Trophoblast cell (in vitro differentiated cells and primary cell): ENCODE results near the gene TET1.

Experiments
- DNase-seq, 2 donors: peaks; one replicate each; pipeline ENCODE4 v3.0.0-alpha.2; 2016
- H2AFZ ChIP-seq: 2 replicates; pipeline ENCODE4 v1.6.1; 2013; ENCODE audit warnings: low read length, moderate library complexity, mild to moderate bottlenecking; ENCODE audit not compliant: insufficient read depth, poor library complexity
- H2AK5ac ChIP-seq: 2 replicates; pipeline ENCODE4 v1.6.1; 2013; ENCODE audit warnings: mild to moderate bottlenecking, low read length
- H2BK120ac ChIP-seq: 2 replicates; pipeline ENCODE4 v1.6.1; 2013; ENCODE audit warnings: low read length, mild to moderate bottlenecking, moderate library complexity; ENCODE audit not compliant: insufficient read depth, poor library complexity
- H2BK12ac ChIP-seq: 2 replicates; pipeline ENCODE4 v1.6.1; 2013; ENCODE audit warnings: mild to moderate bottlenecking, low read length, moderate library complexity
- H2BK5ac ChIP-seq: 2 replicates; pipeline ENCODE4 v1.6.1; 2013; ENCODE audit warnings: low read length, low read depth, moderate library complexity, mild to moderate bottlenecking; ENCODE audit not compliant: poor library complexity
- H3K14ac ChIP-seq: 2 replicates; pipeline ENCODE4 v1.6.1; 2013; ENCODE audit warnings: mild to moderate bottlenecking, low read length
- H3K18ac ChIP-seq: 2 replicates; pipeline ENCODE4 v1.6.1; 2013; ENCODE audit warnings: mild to moderate bottlenecking, low read length
- H3K23ac ChIP-seq: 2 replicates; pipeline ENCODE4 v1.6.1; 2013; ENCODE audit warnings: low read length
- H3K27ac ChIP-seq: 2 replicates; pipeline ENCODE4 v1.5.1; 2013; ENCODE audit warnings: low read depth, mild to moderate bottlenecking, inconsistent platforms, low read length, moderate library complexity
- H3K27me3 ChIP-seq: 2 replicates; pipeline ENCODE4 v1.6.1; 2013; ENCODE audit warnings: inconsistent platforms, mild to moderate bottlenecking, low read length, moderate library complexity; ENCODE audit not compliant: insufficient read depth
- H3K36me3 ChIP-seq, 2 experiments: 1 replicate in 1 of 2; 2 replicates in 1 of 2; pipeline ENCODE4 v1.6.1; 2013; ENCODE audit warnings: low read length in 2 of 2, mild to moderate bottlenecking in 2 of 2, moderate library complexity in 1 of 2; ENCODE audit not compliant: insufficient read depth in 2 of 2, control insufficient read depth in 1 of 2
- H3K4ac ChIP-seq: 2 replicates; pipeline ENCODE4 v1.6.1; 2013; ENCODE audit warnings: low read depth, mild to moderate bottlenecking, low read length, moderate library complexity
- H3K4me1 ChIP-seq, 2 experiments: 1 replicate in 1 of 2; 2 replicates in 1 of 2; pipeline ENCODE4 v1.6.1; 2013; ENCODE audit warnings: low read length in 2 of 2, mild to moderate bottlenecking in 2 of 2, moderate library complexity in 1 of 2; ENCODE audit not compliant: insufficient read depth in 2 of 2, control insufficient read depth in 1 of 2
- H3K4me2 ChIP-seq: 2 replicates; pipeline ENCODE4 v1.6.1; 2013; ENCODE audit warnings: inconsistent platforms, mild to moderate bottlenecking, low read length, moderate library complexity
- H3K4me3 ChIP-seq: 2 replicates; pipeline ENCODE4 v1.5.1; 2013; ENCODE audit warnings: mild to moderate bottlenecking, low read depth, low read length, inconsistent platforms
- H3K79me1 ChIP-seq: one replicate; pipeline ENCODE4 v1.6.1; 2013; ENCODE audit warnings: low read length
- H3K79me2 ChIP-seq: 2 replicates; pipeline ENCODE4 v1.6.1; 2013; ENCODE audit warnings: low read length, mild to moderate bottlenecking; ENCODE audit not compliant: control insufficient read depth, insufficient read depth, poor library complexity
- H3K9ac ChIP-seq: 2 replicates; pipeline ENCODE4 v1.6.1; 2013; ENCODE audit warnings: mild to moderate bottlenecking, low read length
- H3K9me3 ChIP-seq: 2 replicates; pipeline ENCODE4 v1.6.1; 2013; ENCODE audit warnings: low read depth, mild to moderate bottlenecking, control low read depth, inconsistent platforms, low read length; ENCODE audit not compliant: insufficient read depth
- H4K12ac ChIP-seq: 2 replicates; pipeline ENCODE4 v1.6.1; 2013; ENCODE audit warnings: low read depth, mild to moderate bottlenecking, low read length, moderate library complexity
- H4K8ac ChIP-seq: 2 replicates; pipeline ENCODE4 v1.6.1; 2013; ENCODE audit warnings: low read depth, mild to moderate bottlenecking, low read length, moderate library complexity
- H4K91ac ChIP-seq: one replicate; pipeline ENCODE4 v1.6.1; 2013; ENCODE audit warnings: low read depth, mild to moderate bottlenecking, low read length, moderate library complexity
- WGBS: extraction: QIAGEN DNeasy Blood & Tissue Kit; methylation state at CpG from one replicate; pipeline ENCODE4 v1.1.7; 2013; ENCODE audit warnings: missing lambda C conversion rate; ENCODE audit not compliant: insufficient read length, insufficient coverage; ENCODE audit errors: extremely low coverage; 5-methylcytosine and 5-hydroxymethylcytosine counted together

Gene TET1

DNA sequence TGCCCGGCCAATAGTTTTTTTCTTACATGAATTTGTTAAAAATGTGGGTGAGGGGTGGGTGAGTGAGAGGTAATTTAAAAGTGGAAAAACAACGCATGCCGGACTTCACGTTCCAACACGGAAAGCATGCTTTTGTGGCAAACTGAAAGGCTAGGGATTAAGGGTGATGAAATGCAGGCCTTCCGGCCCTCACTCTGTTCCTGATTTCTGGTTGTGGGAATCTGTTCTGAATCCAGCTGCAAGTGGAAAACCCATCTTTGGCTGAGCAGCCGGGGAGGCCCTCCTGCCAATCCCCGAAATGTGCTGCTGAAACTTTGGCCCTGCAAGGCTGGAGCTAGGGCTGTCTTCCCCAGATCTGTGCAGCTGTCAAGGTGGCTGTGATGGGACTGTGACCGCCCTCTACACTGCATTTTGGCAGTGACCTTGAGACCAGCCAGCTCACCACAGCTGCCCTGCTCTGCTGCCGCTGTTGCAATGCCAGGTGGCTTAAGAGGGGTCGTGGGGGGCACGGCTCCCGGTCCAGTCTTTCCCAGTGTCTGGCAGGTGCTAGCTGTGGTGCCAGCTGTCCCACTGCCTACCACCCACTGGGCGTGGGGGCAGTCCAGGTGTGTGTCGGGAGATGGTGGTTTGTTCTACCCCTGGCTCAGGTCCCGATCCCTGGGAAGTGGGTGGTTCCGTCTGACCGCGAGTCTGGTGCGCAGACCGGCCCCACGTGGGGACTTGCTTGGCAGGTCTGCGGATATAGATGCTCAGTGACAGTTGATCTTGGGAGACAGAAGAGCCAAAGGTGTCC is 39.0 kb downstream of the TET1 start:
- H2BK12ac ChIP-seq: peak overlapping the region; percentile 21
- H4K91ac ChIP-seq: peak overlapping the region; percentile 7
- no CpG with 5 or more reads among the region's 23 CpGs for WGBS

DNA sequence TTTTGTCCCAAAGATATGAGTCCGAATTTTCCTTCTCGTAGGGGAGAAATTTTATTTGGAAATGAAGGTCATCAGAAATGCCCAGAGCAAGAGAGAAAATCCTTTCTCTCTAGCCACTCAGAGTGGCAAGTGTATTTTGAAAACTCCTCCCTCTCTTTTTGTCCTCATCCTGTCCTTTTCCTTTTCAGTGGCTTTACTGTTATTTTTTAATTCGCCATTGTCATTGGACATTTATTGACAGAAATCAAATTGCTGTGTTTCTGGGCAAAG is 39.6 kb downstream of the TET1 start:
- no peak overlapping the region for H3K14ac ChIP-seq
- no peaks in the 10 kb centered on the region for H3K9me3 ChIP-seq
- no peak overlapping the region for H3K27ac ChIP-seq
- no CpG with 5 or more reads among the region's 3 CpGs for WGBS
- H2BK5ac ChIP-seq: no peak overlapping the region
- no peak overlapping the region for H3K18ac ChIP-seq
- H3K4me1 ChIP-seq: peaks cover 6 to 10% of the 10 kb centered on the region in 2 experiments
- peaks cover 11% of the 10 kb centered on the region for H3K79me1 ChIP-seq
- no peak overlapping the region for H3K23ac ChIP-seq
- no peak for DNase-seq
- H3K4ac ChIP-seq: no peak overlapping the region
- H3K79me2 ChIP-seq: peaks cover 2% of the 10 kb centered on the region
- no peaks in the 10 kb centered on the region for H3K27me3 ChIP-seq
- H2BK12ac ChIP-seq: no peak overlapping the region
- H2AK5ac ChIP-seq: no peak overlapping the region
- peak overlapping the region; percentile 2 for H4K8ac ChIP-seq
- peak overlapping the region; percentile 53 for H3K4me2 ChIP-seq
- no peak overlapping the region for H3K4me3 ChIP-seq
- H3K9ac ChIP-seq: no peak overlapping the region
- no peak overlapping the region for H4K12ac ChIP-seq
- H4K91ac ChIP-seq: no peak overlapping the region
- no peaks in the 10 kb centered on the region for H3K36me3 ChIP-seq
- no peak overlapping the region for H2AFZ ChIP-seq
- no peak overlapping the region for H2BK120ac ChIP-seq

More for the DNA sequence above, 39.0 kb downstream of the TET1 start:
- peaks cover 9 to 14% of the 10 kb centered on the region in 2 experiments for H3K4me1 ChIP-seq
- H3K4me2 ChIP-seq: peak overlapping the region; percentile 24
- H2AK5ac ChIP-seq: peak overlapping the region; percentile 42
- no peak overlapping the region for H2BK5ac ChIP-seq
- no peak overlapping the region for H3K9ac ChIP-seq
- H3K4me3 ChIP-seq: no peak overlapping the region
- H3K27ac ChIP-seq: no peak overlapping the region
- H3K23ac ChIP-seq: no peak overlapping the region
- no peak overlapping the region for H3K4ac ChIP-seq
- H3K18ac ChIP-seq: peak overlapping the region; percentile 38
- H4K12ac ChIP-seq: peak overlapping the region; percentile 13
- H3K14ac ChIP-seq: peak overlapping the region; percentile 28
- H3K9me3 ChIP-seq: no peaks in the 10 kb centered on the region
- H3K36me3 ChIP-seq: no peaks in the 10 kb centered on the region
- peak overlapping the region; percentile 50 for H4K8ac ChIP-seq
- peak overlapping the region; percentile 32 for H2AFZ ChIP-seq
- peak in 1 of 2 donors; percentile 42 for DNase-seq
- H3K79me2 ChIP-seq: peaks cover 2% of the 10 kb centered on the region
- H2BK120ac ChIP-seq: no peak overlapping the region
- no peaks in the 10 kb centered on the region for H3K27me3 ChIP-seq
- peaks cover 11% of the 10 kb centered on the region for H3K79me1 ChIP-seq

DNA sequence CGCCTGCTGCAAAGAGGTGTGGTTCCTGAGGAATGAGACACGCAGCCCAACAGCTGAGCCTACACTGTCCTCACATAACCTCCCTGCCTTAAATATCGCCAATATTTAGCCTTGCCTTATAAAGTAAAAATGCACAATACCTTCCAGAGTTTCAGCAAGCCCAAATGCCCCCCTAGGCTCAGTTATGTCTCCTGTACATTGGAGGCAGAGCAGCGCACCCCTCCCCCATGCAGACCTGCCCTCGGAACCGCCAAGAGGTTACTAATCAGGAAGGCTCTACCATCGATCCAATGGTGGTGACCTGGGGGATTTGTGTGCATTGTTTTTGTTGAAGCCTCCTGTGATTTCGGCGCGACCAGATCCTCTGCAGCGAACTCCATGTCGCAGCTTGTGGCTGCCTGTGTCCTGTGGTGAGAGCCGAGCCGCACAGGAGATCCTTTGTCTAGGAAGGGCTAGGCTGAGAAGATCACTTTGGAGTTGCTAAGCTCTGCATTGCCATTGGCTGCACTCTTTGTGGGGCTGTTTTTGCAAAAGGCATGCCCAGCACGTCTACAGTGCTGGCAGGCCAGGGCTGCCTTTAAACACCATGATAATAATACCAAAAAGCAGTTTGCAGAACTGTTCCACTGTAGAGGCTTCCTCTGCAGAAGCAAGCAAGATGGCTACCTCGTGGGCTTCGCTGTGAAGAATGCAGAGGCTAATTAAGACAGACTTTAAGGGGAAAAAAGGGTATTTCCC is 40.1 kb downstream of the TET1 start:
- Histone ChIP-seq H2AK5ac (no peak overlapping the region), H3K4me3 (no peak overlapping the region), H3K4ac (no peak overlapping the region), H3K79me2 (peaks cover 2% of the 10 kb centered on the region), H3K9ac (no peak overlapping the region), H3K18ac (no peak overlapping the region), H3K79me1 (peaks cover 11% of the 10 kb centered on the region), H2AFZ (peak overlapping the region; percentile 0), H2BK5ac (no peak overlapping the region), H3K4me2 (peak overlapping the region; percentile 53), H3K36me3 (no peaks in the 10 kb centered on the region), H3K9me3 (no peaks in the 10 kb centered on the region), H2BK12ac (no peak overlapping the region), H4K8ac (peak overlapping the region; percentile 2), H3K23ac (no peak overlapping the region), H3K27ac (peak overlapping the region; percentile 29), H3K14ac (peak overlapping the region; percentile 6), H3K27me3 (no peaks in the 10 kb centered on the region), H3K4me1 (peaks cover 5 to 10% of the 10 kb centered on the region in 2 experiments), H2BK120ac (peak overlapping the region; percentile 1), H4K91ac (peak overlapping the region; percentile 5), H4K12ac (no peak overlapping the region)
- peak; percentile 16 to 55 for DNase-seq
- WGBS: no CpG with 5 or more reads among the region's 17 CpGs

DNA sequence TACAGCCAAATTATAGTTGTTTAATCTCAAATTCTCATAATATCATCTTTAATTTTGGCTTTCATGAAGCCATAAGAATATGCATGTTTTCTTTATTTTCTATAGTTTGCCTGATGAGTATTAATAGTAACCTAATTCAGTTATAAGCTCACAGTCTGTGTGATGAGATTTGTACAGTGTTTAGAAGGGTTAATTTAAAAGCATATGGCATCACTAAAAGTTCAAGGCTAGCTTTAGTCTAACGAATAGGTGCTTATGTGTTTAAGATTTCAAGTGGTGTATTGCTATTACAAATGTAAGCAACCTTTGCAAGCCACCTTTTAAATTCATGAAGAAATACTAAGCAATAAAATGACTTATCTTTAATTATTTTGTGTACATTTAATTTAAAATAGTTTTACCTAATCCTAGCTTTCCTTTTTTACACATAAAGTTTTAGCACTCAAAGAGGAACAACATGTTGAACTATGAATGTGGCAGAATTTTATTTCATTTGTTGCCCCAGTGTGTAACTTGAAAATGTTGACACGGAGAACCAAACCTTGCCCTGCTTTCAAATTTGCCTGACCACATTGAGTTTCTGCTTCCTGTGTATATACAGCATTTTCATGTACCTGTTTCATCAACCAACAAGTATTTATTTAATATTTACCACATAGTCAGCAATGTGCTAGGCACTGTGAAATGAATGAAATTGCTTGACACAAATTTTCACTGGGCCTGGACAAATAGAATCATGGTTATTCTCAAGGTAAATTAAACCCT is 41.5 kb downstream of the TET1 start:
- H3K27me3 ChIP-seq: no peaks in the 10 kb centered on the region
- no peak overlapping the region for H3K14ac ChIP-seq
- no peaks in the 10 kb centered on the region for H3K9me3 ChIP-seq
- H3K4me1 ChIP-seq: peaks cover 5 to 10% of the 10 kb centered on the region in 2 experiments
- no peak overlapping the region for H3K4ac ChIP-seq
- no peak overlapping the region for H3K4me2 ChIP-seq
- H2BK120ac ChIP-seq: no peak overlapping the region
- no peak overlapping the region for H2BK12ac ChIP-seq
- no peak overlapping the region for H3K27ac ChIP-seq
- H3K79me2 ChIP-seq: peaks cover 2% of the 10 kb centered on the region
- H2AFZ ChIP-seq: no peak overlapping the region
- peaks cover 11% of the 10 kb centered on the region for H3K79me1 ChIP-seq
- H3K9ac ChIP-seq: no peak overlapping the region
- H2AK5ac ChIP-seq: no peak overlapping the region
- H3K23ac ChIP-seq: no peak overlapping the region
- H2BK5ac ChIP-seq: no peak overlapping the region
- no peak overlapping the region for H3K4me3 ChIP-seq
- H4K8ac ChIP-seq: no peak overlapping the region
- H4K12ac ChIP-seq: no peak overlapping the region
- no peak for DNase-seq
- H3K36me3 ChIP-seq: no peaks in the 10 kb centered on the region
- H3K18ac ChIP-seq: no peak overlapping the region
- no CpG with 5 or more reads among the region's 2 CpGs for WGBS
- H4K91ac ChIP-seq: no peak overlapping the region
